HG03565 (cell line): ENCODE results near the gene PTGER3.
A peak's percentile ranks its signal among the peaks of the same experiment; 100 is the strongest.
"Not testable (repeated sequence)": the region's sequence is repeated elsewhere in the genome, so short reads cannot be mapped to it uniquely, and the experiment has no call there.

ENCODE experiments used
- ATAC-seq: cut with Tn5 transposase; IDR thresholded peaks from one replicate; pipeline ENCODE4 v1.9.1; 2021; ENCODE audit warnings: mild to moderate bottlenecking, moderate library complexity; ENCODE audit not compliant: unreplicated experiment

Gene PTGER3

GRCh38 chr1:71014178-71014579, 33.4 kb downstream of the PTGER3 start:
- no peak for ATAC-seq

- no peak for ATAC-seq
Measured at GRCh38 chr1:71002709-71003475, 44.7 kb downstream of the PTGER3 start.

- no peak for ATAC-seq
Measured at GRCh38 chr1:71001624-71002023, 46.0 kb downstream of the PTGER3 start.

GRCh38 chr1:70997793-70998192, 49.8 kb downstream of the PTGER3 start:
- no peak for ATAC-seq

GRCh38 chr1:70994753-70995268, 52.8 kb downstream of the PTGER3 start:
- no peak for ATAC-seq

- ATAC-seq, result no peak
Measured at GRCh38 chr1:70993798-70994197, 53.8 kb downstream of the PTGER3 start.

GRCh38 chr1:70992521-70992920, 55.1 kb downstream of the PTGER3 start:
- no peak for ATAC-seq

- ATAC-seq, result no peak
Measured at GRCh38 chr1:70990469-70991253, 57.0 kb downstream of the PTGER3 start.

GRCh38 chr1:70987497-70987896, 60.1 kb downstream of the PTGER3 start:
- ATAC-seq, result no peak

GRCh38 chr1:70985776-70986225, 61.8 kb downstream of the PTGER3 start:
- not testable (repeated sequence) for ATAC-seq

GRCh38 chr1:70985278-70985677, 62.3 kb downstream of the PTGER3 start:
- not testable (repeated sequence) for ATAC-seq

GRCh38 chr1:70980361-70980760, 67.3 kb downstream of the PTGER3 start:
- no peak for ATAC-seq

GRCh38 chr1:70979881-70980280, 67.7 kb downstream of the PTGER3 start:
- ATAC-seq, result no peak

GRCh38 chr1:70979313-70979712, 68.3 kb downstream of the PTGER3 start:
- no peak for ATAC-seq

- ATAC-seq, result no peak
Measured at GRCh38 chr1:70978623-70979022, 69.0 kb downstream of the PTGER3 start.

GRCh38 chr1:70977575-70977974, 70.0 kb downstream of the PTGER3 start:
- ATAC-seq, result no peak

- no peak for ATAC-seq
Measured at GRCh38 chr1:70977041-70977440, 70.6 kb downstream of the PTGER3 start.

GRCh38 chr1:70973754-70974153, 73.9 kb downstream of the PTGER3 start:
- no peak for ATAC-seq

- ATAC-seq, result no peak
Measured at GRCh38 chr1:70970407-70970806, 77.2 kb downstream of the PTGER3 start.

GRCh38 chr1:70966018-70966638, 81.5 kb downstream of the PTGER3 start:
- peak; percentile 75 for ATAC-seq

GRCh38 chr1:70963374-70963773, 84.2 kb downstream of the PTGER3 start:
- no peak for ATAC-seq
